ENCODE data around the gene DOCK4. TPM values are rescaled to one million over a fixed set of nuclear protein-coding genes. Genes with fewer than 3 reads are reported as not detected.

The DOCK4 gene
- total RNA-seq, 2 experiments from 2014 or later: 0.32 TPM

- Mint-ChIP-seq H3K4me1 (no peaks in the 10 kb centered on the region), H3K27ac (no peak overlapping the region), H3K4me3 (no peak overlapping the region), H3K27me3 (peaks cover 6% of the 10 kb centered on the region), H3K36me3 (ENCODE audit: low read depth) (no peaks in the 10 kb centered on the region), H3K9me3 (ENCODE audit: low read depth) (no peaks in the 10 kb centered on the region)
- ChIA-PET POLR2A (no interaction called here), CTCF (interaction anchor here (0.7 kb wide), 1 partner anchor 40 kb away, joined by 4 read pairs; no protein-coding TSS in a partner anchor)
- DNase-seq (no peak), ATAC-seq (no peak)
- intact Hi-C loops (cut with DNase I, micrococcal nuclease): no loop called here
Observed at GRCh38 chr7:112167147-112167546, 39.1 kb downstream of the DOCK4 start.

DNA sequence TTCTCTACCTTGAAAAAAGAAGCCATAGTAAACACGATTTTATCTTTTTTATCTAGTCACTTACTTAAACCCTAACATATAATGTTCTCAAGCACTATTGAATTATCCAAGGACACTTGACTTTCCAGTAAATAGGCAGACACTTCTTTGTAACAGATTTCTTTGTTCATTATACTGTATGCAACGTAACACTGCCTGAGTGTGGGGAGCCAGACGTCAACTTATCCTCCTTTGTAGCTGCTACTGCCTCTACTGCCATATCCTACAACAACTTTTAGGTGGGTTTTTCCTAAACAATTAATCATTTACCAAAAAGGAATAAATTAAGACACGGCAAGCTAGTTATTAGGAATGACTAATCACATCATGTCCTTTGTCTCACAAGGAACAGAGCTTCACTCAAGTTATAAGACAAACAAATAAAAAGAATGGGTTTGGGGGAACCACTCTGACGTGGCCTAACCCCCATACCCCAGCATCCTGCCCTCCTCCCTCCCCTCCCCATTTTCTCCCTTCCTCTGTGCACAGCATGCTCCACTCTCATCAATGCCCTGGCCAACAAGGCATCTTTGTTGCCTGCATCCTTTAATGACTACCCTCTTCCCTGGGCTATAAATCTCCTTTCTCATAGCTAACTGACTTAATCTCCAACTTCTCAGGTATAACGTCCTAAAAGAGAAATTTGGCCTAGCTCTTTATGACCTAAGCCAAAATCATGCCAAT lies 43.3 kb downstream of the DOCK4 start:
- Mint-ChIP-seq H3K9me3 (ENCODE audit: low read depth) (no peaks in the 10 kb centered on the region), H3K4me1 (no peaks in the 10 kb centered on the region), H3K27ac (no peak overlapping the region), H3K36me3 (ENCODE audit: low read depth) (no peaks in the 10 kb centered on the region), H3K4me3 (no peak overlapping the region), H3K27me3 (peaks cover 8% of the 10 kb centered on the region)
- ChIA-PET POLR2A (no interaction called here), CTCF (interaction anchor here (0.6 kb wide), 1 partner anchor 137 kb away, joined by 3 read pairs; no protein-coding TSS in a partner anchor)
- ATAC-seq (no peak), DNase-seq (no peak)
- intact Hi-C loops (cut with DNase I, micrococcal nuclease): no loop called here

DNA sequence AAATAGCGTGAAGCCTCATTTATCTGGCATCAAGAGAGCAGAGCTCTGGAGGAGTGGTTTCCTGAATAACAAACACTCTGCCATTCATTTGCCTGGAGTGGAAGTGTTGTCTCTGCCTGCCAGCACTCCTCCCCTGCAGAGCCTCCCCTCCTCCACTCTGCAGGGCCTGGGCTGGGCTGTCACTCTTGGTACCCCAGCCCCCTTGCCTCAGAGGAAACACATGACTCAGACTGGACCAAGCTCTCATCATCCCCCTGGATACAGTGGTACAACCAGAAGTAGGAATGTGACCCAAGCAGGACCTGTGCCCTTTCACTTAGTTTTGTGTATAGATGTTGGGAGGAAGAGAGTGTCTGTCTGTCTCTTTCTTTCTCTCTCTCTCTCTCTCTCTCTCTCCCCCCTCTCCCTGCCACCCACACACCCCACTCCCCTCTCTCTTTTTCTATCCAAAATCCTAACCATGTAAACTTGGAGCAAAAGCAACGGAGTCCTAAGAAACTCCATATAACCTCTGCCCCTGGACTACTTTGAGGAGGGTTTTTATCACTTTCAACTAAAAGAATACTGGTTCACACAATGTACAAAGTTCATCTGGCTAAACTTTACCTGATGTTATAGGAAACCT lies 43.9 kb downstream of the DOCK4 start:
- CTCF ChIA-PET: interaction anchor here (0.6 to 0.8 kb wide), 2 partner anchors 138 to 190 kb away, joined by 3 read pairs; no protein-coding TSS in a partner anchor
- Mint-ChIP-seq H3K27me3 (peaks cover 8% of the 10 kb centered on the region), H3K4me1 (no peaks in the 10 kb centered on the region), H3K27ac (no peak overlapping the region), H3K9me3 (ENCODE audit: low read depth) (no peaks in the 10 kb centered on the region), H3K36me3 (ENCODE audit: low read depth) (no peaks in the 10 kb centered on the region), H3K4me3 (no peak overlapping the region)
- ATAC-seq: no peak
- POLR2A ChIA-PET: no interaction called here
- DNase-seq: no peak
- intact Hi-C loops (cut with DNase I, micrococcal nuclease): no loop called here

- Mint-ChIP-seq H3K27me3 (peaks cover 8% of the 10 kb centered on the region), H3K4me3 (no peak overlapping the region), H3K27ac (no peak overlapping the region), H3K9me3 (ENCODE audit: low read depth) (no peaks in the 10 kb centered on the region), H3K4me1 (no peaks in the 10 kb centered on the region), H3K36me3 (ENCODE audit: low read depth) (no peaks in the 10 kb centered on the region)
- ATAC-seq (no peak), DNase-seq (no peak)
- intact Hi-C loops (cut with DNase I, micrococcal nuclease): no loop called here
- ChIA-PET POLR2A (no interaction called here), CTCF (interaction anchor here (0.8 kb wide), 1 partner anchor 191 kb away, joined by 3 read pairs; no protein-coding TSS in a partner anchor)
Observed at GRCh38 chr7:112161253-112162141, 44.7 kb downstream of the DOCK4 start.

DNA sequence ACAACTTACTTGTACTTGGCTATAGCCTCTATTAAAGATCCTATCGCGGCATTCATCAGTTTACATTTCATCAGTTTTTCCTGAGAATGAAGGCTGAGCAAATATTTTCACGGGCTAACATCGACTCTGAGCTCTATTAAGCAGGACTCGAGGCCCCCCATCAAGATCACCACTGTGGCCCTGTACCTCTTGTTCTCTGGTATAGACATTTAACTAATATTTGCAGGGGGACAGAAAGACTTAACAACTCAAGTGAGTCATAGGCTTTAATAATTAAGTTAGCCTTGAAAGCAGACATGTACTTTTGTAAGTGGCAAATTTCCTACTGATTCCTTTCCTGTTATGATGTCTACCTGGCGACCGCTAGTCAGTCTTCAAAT lies 45.4 kb downstream of the DOCK4 start:
- CTCF ChIA-PET: no interaction called here
- H3K36me3 Mint-ChIP-seq (ENCODE audit: low read depth): no peaks in the 10 kb centered on the region
- no peaks in the 10 kb centered on the region for H3K9me3 Mint-ChIP-seq (ENCODE audit: low read depth)
- DNase-seq: no peak
- H3K4me3 Mint-ChIP-seq: no peak overlapping the region
- peaks cover 11% of the 10 kb centered on the region for H3K27me3 Mint-ChIP-seq
- ATAC-seq: no peak
- intact Hi-C loops (cut with DNase I, micrococcal nuclease): no loop called here
- POLR2A ChIA-PET: no interaction called here
- no peak overlapping the region for H3K27ac Mint-ChIP-seq
- H3K4me1 Mint-ChIP-seq: no peaks in the 10 kb centered on the region

DNA sequence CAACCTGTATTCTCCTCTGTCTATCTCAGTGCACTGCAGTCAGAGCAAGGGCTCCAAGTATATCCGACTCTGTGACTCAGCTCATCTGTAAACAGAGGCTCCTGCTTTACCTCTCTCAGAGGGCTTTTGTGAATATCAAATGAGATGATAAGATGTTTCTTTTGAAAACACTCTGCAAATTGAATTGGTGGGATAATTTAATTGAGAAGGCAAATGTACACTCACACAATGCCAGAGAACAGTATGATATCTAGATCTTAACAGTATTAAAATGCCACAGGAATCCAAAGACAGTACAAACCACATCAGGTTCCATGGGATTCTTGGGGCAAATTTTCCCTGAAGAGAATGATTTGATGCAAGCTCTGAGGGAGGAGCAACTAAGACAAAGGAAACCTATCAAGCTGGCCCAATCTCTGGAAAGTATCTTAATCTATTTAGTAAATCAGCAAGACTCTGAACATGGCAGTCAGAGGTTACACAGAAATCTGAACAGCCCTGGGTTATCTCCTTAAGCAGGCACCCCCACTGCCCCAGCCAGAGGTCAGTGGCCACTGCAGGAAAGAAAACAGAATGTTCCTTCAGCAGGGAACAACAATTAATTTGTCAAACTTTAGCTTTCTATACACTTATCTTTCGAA lies 45.9 kb downstream of the DOCK4 start:
- intact Hi-C loops (cut with DNase I, micrococcal nuclease): no loop called here
- POLR2A ChIA-PET: no interaction called here
- Mint-ChIP-seq H3K27ac (no peak overlapping the region), H3K9me3 (ENCODE audit: low read depth) (no peaks in the 10 kb centered on the region), H3K27me3 (peaks cover 10% of the 10 kb centered on the region), H3K4me1 (no peaks in the 10 kb centered on the region), H3K36me3 (ENCODE audit: low read depth) (no peaks in the 10 kb centered on the region), H3K4me3 (no peak overlapping the region)
- DNase-seq: no peak
- CTCF ChIA-PET: no interaction called here
- no peak for ATAC-seq

DNA sequence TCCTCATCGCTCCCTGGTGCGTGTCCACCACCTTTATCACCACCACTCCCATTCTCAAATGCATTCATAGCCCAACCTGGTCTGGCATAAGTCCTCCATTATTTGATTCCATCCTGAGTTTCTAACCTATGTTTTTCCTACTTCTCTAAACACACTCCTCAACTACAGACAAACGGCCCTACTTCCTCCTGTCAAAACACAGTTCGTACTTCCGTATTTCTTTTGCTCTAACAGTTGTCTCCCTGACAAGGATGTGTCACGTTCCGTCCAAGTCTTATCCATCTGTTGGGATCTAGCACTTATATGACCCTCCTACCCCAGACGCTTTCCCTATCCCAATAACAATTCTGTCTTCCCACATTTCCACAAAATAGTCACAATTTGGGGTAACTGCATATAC lies 46.8 kb downstream of the DOCK4 start:
- H3K36me3 Mint-ChIP-seq (ENCODE audit: low read depth): no peaks in the 10 kb centered on the region
- no peaks in the 10 kb centered on the region for H3K4me1 Mint-ChIP-seq
- CTCF ChIA-PET: no interaction called here
- POLR2A ChIA-PET: no interaction called here
- intact Hi-C loops (cut with DNase I, micrococcal nuclease): no loop called here
- no peak overlapping the region for H3K27ac Mint-ChIP-seq
- H3K27me3 Mint-ChIP-seq: peaks cover 9% of the 10 kb centered on the region
- no peaks in the 10 kb centered on the region for H3K9me3 Mint-ChIP-seq (ENCODE audit: low read depth)
- no peak for DNase-seq
- no peak overlapping the region for H3K4me3 Mint-ChIP-seq
- ATAC-seq: no peak

DNA sequence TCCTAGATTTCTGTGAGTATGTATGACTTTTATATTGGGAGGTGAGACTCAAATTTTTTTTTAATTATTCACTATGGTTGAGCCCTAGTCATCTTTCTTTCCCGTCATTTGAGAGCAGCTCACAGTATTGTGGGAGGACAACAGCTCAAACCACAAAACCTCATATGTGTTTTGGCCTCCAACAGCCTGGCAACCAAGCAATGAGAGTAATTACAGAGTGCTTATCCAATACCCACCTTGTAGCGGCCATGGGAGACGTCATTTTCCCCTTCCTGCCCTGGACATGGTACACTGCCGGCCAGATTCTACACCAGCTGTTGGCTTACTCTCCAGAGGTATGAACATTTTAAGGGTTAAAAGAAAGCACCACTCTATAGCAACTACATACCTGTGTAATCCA lies 49.1 kb downstream of the DOCK4 start:
- ATAC-seq: peak; percentile 30
- CTCF ChIA-PET: interaction anchor here (0.9 kb wide), 1 partner anchor 18 kb away, joined by 3 read pairs; no protein-coding TSS in a partner anchor

GRCh38 chr7:112156412-112156811 lies 49.8 kb downstream of the DOCK4 start:
- ATAC-seq (no peak), DNase-seq (no peak)
- Mint-ChIP-seq H3K27me3 (peaks cover 9% of the 10 kb centered on the region), H3K27ac (no peak overlapping the region), H3K36me3 (ENCODE audit: low read depth) (no peaks in the 10 kb centered on the region), H3K4me3 (no peak overlapping the region), H3K4me1 (no peaks in the 10 kb centered on the region), H3K9me3 (ENCODE audit: low read depth) (no peaks in the 10 kb centered on the region)
- intact Hi-C loops (cut with DNase I, micrococcal nuclease): no loop called here
- CTCF ChIA-PET: interaction anchor here (0.9 kb wide), 1 partner anchor 17 kb away, joined by 3 read pairs; no protein-coding TSS in a partner anchor
- POLR2A ChIA-PET: no interaction called here

More for the DNA sequence above, 49.1 kb downstream of the DOCK4 start:
- peak; percentile 11 for DNase-seq
- POLR2A ChIA-PET: interaction anchor here (0.7 kb wide), 1 partner anchor 289 kb away, joined by 6 read pairs; no protein-coding TSS in a partner anchor
- H3K9me3 Mint-ChIP-seq (ENCODE audit: low read depth): no peaks in the 10 kb centered on the region
- H3K27ac Mint-ChIP-seq: no peak overlapping the region
- H3K4me1 Mint-ChIP-seq: no peaks in the 10 kb centered on the region
- intact Hi-C loops (cut with DNase I, micrococcal nuclease): no loop called here
- H3K27me3 Mint-ChIP-seq: peaks cover 9% of the 10 kb centered on the region
- H3K4me3 Mint-ChIP-seq: no peak overlapping the region
- H3K36me3 Mint-ChIP-seq (ENCODE audit: low read depth): no peaks in the 10 kb centered on the region

GRCh38 chr7:112154690-112155089 lies 51.5 kb downstream of the DOCK4 start:
- Mint-ChIP-seq H3K4me3 (no peak overlapping the region), H3K27ac (no peak overlapping the region), H3K36me3 (ENCODE audit: low read depth) (no peaks in the 10 kb centered on the region), H3K27me3 (peaks cover 15% of the 10 kb centered on the region), H3K9me3 (ENCODE audit: low read depth) (no peaks in the 10 kb centered on the region), H3K4me1 (no peaks in the 10 kb centered on the region)
- ChIA-PET POLR2A (no interaction called here), CTCF (no interaction called here)
- DNase-seq: no peak
- no peak for ATAC-seq
- intact Hi-C loops (cut with DNase I, micrococcal nuclease): no loop called here

DNA sequence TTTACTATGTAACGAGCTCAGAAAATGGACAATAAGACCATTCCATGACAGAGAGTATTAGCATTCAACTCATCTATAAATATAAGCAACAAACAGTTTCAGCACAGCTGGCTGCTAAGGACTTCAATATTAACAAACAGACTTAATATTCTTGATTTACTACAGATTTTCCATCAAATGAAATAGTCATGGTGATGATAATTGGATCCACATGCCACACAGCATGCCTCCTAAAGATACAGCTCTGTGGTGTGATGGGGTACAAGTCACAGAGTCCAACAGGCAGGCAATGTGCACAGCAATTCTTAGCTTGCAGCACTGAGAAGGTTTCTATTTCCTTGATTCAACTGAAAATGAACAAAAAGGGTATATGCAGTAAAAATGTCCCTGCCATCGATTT lies 54.0 kb downstream of the DOCK4 start:
- Mint-ChIP-seq H3K4me3 (no peak overlapping the region), H3K4me1 (no peaks in the 10 kb centered on the region), H3K27me3 (peaks cover 11% of the 10 kb centered on the region), H3K36me3 (ENCODE audit: low read depth) (no peaks in the 10 kb centered on the region), H3K27ac (no peak overlapping the region), H3K9me3 (ENCODE audit: low read depth) (no peaks in the 10 kb centered on the region)
- intact Hi-C loops (cut with DNase I, micrococcal nuclease): no loop called here
- no peak for ATAC-seq
- CTCF ChIA-PET: interaction anchor here (0.7 kb wide), 1 partner anchor 12 kb away, joined by 3 read pairs; no protein-coding TSS in a partner anchor
- POLR2A ChIA-PET: no interaction called here
- DNase-seq: no peak

All from activated CD4-positive, alpha-beta T cell treated with anti-CD3 and anti-CD28 coated beads for 36 hours (primary cell).